Neural progenitor cell (in vitro differentiated cells): ENCODE results near the gene PRICKLE3. TPM values are rescaled to one million over a fixed set of nuclear protein-coding genes. Genes with fewer than 3 reads are reported as not detected.
"Not testable (repeated sequence)": the region's sequence is repeated elsewhere in the genome, so short reads cannot be mapped to it uniquely, and the experiment has no call there.

Experiments
- DNase-seq: peaks from one replicate; pipeline ENCODE4 v3.0.0-alpha.2; 2016; ENCODE audit warnings: low spot score
- H2AFZ ChIP-seq: fragments of 200-600 bp; sonication (generic); replicated peaks from 2 replicates; pipeline ENCODE4 v1.6.1; 2016; ENCODE audit warnings: antibody characterized with exemption
- H3F3A ChIP-seq: fragments of 200-600 bp; sonication (generic); 2 replicates; pipeline ENCODE4 v1.6.1; 2016; ENCODE audit warnings: antibody characterized with exemption, low read depth
- H3K27ac ChIP-seq: fragments of 200-600 bp; sonication (generic); 2 replicates; pipeline ENCODE4 v1.5.1; 2016; ENCODE audit warnings: mild to moderate bottlenecking
- H3K27me3 ChIP-seq: fragments of 200-600 bp; sonication (generic); 2 replicates; pipeline ENCODE4 v1.6.1; 2016; ENCODE audit warnings: mild to moderate bottlenecking, moderate library complexity
- H3K36me3 ChIP-seq: fragments of 200-600 bp; sonication (generic); 2 replicates; pipeline ENCODE4 v1.5.1; 2016
- H3K4me1 ChIP-seq: fragments of 200-600 bp; sonication (generic); 2 replicates; pipeline ENCODE4 v1.6.1; 2016; ENCODE audit warnings: mixed run types
- H3K4me2 ChIP-seq: fragments of 200-600 bp; sonication (generic); 2 replicates; pipeline ENCODE4 v1.6.1; 2016
- H3K4me3 ChIP-seq: fragments of 200-600 bp; sonication (generic); 2 replicates; pipeline ENCODE4 v1.5.1; 2016
- H3K79me2 ChIP-seq: fragments of 200-600 bp; sonication (generic); 2 replicates; pipeline ENCODE4 v1.6.1; 2016; ENCODE audit warnings: low read depth
- H3K9ac ChIP-seq: fragments of 200-600 bp; sonication (generic); 2 replicates; pipeline ENCODE4 v1.6.1; 2016
- H3K9me3 ChIP-seq: fragments of 200-600 bp; sonication (generic); 2 replicates; pipeline ENCODE4 v1.5.1; 2016; ENCODE audit warnings: low read depth
- H4K20me1 ChIP-seq: fragments of 200-600 bp; sonication (generic); 2 replicates; pipeline ENCODE4 v1.6.1; 2016; ENCODE audit warnings: low read depth
- H3K27ac Mint-ChIP-seq: 3 replicates; pipeline ENCODE4 v1.8.0; 2021; ENCODE audit warnings: mixed read lengths
- H3K27me3 Mint-ChIP-seq: 2 replicates; pipeline ENCODE4 v1.8.0; 2022; ENCODE audit warnings: low read depth, mild to moderate bottlenecking, inconsistent platforms, moderate library complexity, mixed read lengths; ENCODE audit not compliant: insufficient read depth
- H3K36me3 Mint-ChIP-seq: 3 replicates; pipeline ENCODE4 v1.8.0; 2021; ENCODE audit warnings: mixed read lengths
- H3K4me1 Mint-ChIP-seq: 3 replicates; pipeline ENCODE4 v1.8.0; 2021; ENCODE audit warnings: mixed read lengths
- H3K4me3 Mint-ChIP-seq: 3 replicates; pipeline ENCODE4 v1.8.0; 2021; ENCODE audit warnings: mild to moderate bottlenecking, moderate library complexity, mixed read lengths
- H3K9me3 Mint-ChIP-seq: 3 replicates; pipeline ENCODE4 v1.8.0; 2020; ENCODE audit warnings: mixed read lengths
- CTCF ChIP-seq: fragments of 200-600 bp; sonication (generic); IDR thresholded peaks from 2 replicates; pipeline ENCODE4 v1.5.1; 2017; ENCODE audit warnings: antibody characterized with exemption, mild to moderate bottlenecking
- EZH2 ChIP-seq: fragments of 200-600 bp; sonication (generic); IDR thresholded peaks from 2 replicates; pipeline ENCODE4 v1.6.1; 2017; ENCODE audit warnings: antibody characterized with exemption, mild to moderate bottlenecking, moderate library complexity
- EZH2phosphoT487 ChIP-seq: fragments of 200-600 bp; sonication (generic); IDR thresholded peaks from 2 replicates; pipeline ENCODE4 v1.6.1; 2017; ENCODE audit warnings: antibody characterized with exemption
- total RNA-seq: library from RNA; depleted of rRNA; stranded (reverse); fragments of >200 nt; gene quantifications from 2 replicates; pipeline ENCODE4 v1.2.3, GENCODE V29; 2015; ENCODE audit warnings: low replicate concordance

PRICKLE3 gene
- total RNA-seq, 1 donor from 2014 or later = 0.28 TPM

DNA sequence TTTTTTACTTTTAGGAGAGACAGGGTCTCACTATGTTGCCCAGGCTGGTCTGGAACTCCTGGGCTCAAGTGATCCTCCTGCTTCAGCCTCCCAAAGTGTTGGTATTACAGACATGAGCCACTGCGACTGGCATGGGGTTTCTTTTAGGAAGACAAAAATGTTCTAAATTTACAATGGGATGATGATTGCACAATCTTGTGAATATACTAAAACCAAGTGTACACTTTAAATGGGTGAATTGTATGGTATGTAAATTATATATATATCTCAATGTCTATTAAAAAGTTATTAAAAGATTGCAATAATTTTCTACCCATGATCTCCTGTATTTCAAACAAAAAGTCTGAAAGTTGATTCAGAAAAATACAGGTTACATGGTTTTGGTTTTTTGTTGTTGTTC is 32.7 kb downstream of the PRICKLE3 start:
- peaks cover 15% of the 10 kb centered on the region for H3F3A ChIP-seq
- Mint-ChIP-seq H3K27ac (no peak overlapping the region), H3K4me3 (no peak overlapping the region), H3K27me3 (peaks cover 2% of the 10 kb centered on the region), H3K9me3 (peaks cover 20% of the 10 kb centered on the region), H3K4me1 (peaks cover 15% of the 10 kb centered on the region), H3K36me3 (no peaks in the 10 kb centered on the region)
- H3K36me3 ChIP-seq = no peaks in the 10 kb centered on the region
- no peak for DNase-seq
- no peaks in the 10 kb centered on the region for H3K9me3 ChIP-seq
- no peak overlapping the region for H3K4me2 ChIP-seq
- H3K27ac ChIP-seq = no peak overlapping the region
- peaks cover 10% of the 10 kb centered on the region for H3K27me3 ChIP-seq
- H4K20me1 ChIP-seq = no peaks in the 10 kb centered on the region
- no peaks in the 10 kb centered on the region for H3K79me2 ChIP-seq
- H3K4me1 ChIP-seq = no peaks in the 10 kb centered on the region
- TF ChIP-seq EZH2 = no peak
- TF ChIP-seq CTCF = no peak
- TF ChIP-seq EZH2phosphoT487 = no peak
- no peak overlapping the region for H3K9ac ChIP-seq
- H3K4me3 ChIP-seq = no peak overlapping the region
- H2AFZ ChIP-seq = no peak overlapping the region

- H2AFZ ChIP-seq, H3K36me3 Mint-ChIP-seq, H3K4me1 Mint-ChIP-seq, H3K27ac Mint-ChIP-seq, H3K9ac ChIP-seq, H3K4me3 ChIP-seq, H3K27ac ChIP-seq, DNase-seq, H3F3A ChIP-seq, H3K36me3 ChIP-seq, H3K4me2 ChIP-seq, H3K27me3 ChIP-seq, H3K4me1 ChIP-seq, H3K27me3 Mint-ChIP-seq, H3K4me3 Mint-ChIP-seq, H4K20me1 ChIP-seq, H3K9me3 ChIP-seq, H3K79me2 ChIP-seq: not testable (repeated sequence)
- H3K9me3 Mint-ChIP-seq = peaks cover 15% of the 10 kb centered on the region
These were observed 36.9 kb downstream of the PRICKLE3 start for GRCh38 chrX:49149291-49149690.

DNA sequence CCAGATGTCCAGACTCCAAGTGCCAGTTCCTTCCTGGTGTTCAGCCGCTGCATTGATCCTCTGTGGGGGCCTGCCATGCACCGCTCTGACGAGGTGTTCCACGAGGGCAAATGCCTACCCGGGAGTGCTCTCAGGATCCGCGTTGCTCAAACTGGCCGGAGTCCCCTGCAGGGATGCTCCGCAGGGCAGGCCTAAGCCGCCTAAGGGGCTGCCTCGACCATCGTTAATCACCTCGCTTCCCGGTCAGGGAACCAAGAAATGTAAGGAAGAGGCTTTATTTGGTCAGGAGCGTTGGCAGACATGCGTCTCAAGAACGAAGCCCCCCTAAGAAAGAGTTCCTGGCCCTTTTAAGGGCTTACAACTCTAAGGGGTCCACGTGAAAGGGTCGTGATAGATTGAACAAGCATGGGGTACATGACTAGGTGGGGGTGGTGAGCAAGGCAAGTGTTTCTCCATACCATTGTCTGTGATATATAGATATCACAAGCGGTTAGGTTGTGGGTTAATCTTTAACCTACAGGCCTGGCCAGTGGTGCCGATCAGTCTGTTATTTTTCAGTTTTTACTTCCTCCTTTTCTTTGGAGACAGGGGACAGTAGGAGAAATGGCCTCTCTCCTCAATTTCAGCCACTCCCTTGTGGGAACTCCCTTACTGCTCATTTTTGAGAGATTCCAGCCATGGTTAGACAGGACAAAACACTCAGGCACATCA is 37.6 kb downstream of the PRICKLE3 start:
- not testable (repeated sequence) for H3K36me3 Mint-ChIP-seq, H3K27ac ChIP-seq, H3K9ac ChIP-seq, H3K27me3 ChIP-seq, H3K27ac Mint-ChIP-seq, H3K4me1 Mint-ChIP-seq, H3K4me3 Mint-ChIP-seq, H3K4me3 ChIP-seq, H3K79me2 ChIP-seq, H3K27me3 Mint-ChIP-seq, H3F3A ChIP-seq, H4K20me1 ChIP-seq, DNase-seq, H3K4me2 ChIP-seq, H2AFZ ChIP-seq, H3K4me1 ChIP-seq, H3K9me3 ChIP-seq, H3K36me3 ChIP-seq
- H3K9me3 Mint-ChIP-seq = peaks cover 18% of the 10 kb centered on the region

GRCh38 chrX:49147936-49148335 is 38.2 kb downstream of the PRICKLE3 start:
- no peak overlapping the region for H3K9ac ChIP-seq
- H3K4me3 Mint-ChIP-seq = no peak overlapping the region
- H3K9me3 Mint-ChIP-seq = peaks cover 20% of the 10 kb centered on the region
- H3K4me3 ChIP-seq = no peak overlapping the region
- H4K20me1 ChIP-seq = no peaks in the 10 kb centered on the region
- H3K27ac ChIP-seq = no peak overlapping the region
- no peaks in the 10 kb centered on the region for H3K27me3 ChIP-seq
- no peak overlapping the region for H2AFZ ChIP-seq
- no peak overlapping the region for H3K27ac Mint-ChIP-seq
- no peaks in the 10 kb centered on the region for H3K9me3 ChIP-seq
- H3K4me2 ChIP-seq = no peak overlapping the region
- TF ChIP-seq EZH2phosphoT487 = no peak
- no peak for TF ChIP-seq EZH2
- no peak for TF ChIP-seq CTCF
- no peak for DNase-seq
- H3K36me3 Mint-ChIP-seq = no peaks in the 10 kb centered on the region
- no peaks in the 10 kb centered on the region for H3K79me2 ChIP-seq
- peaks cover 2% of the 10 kb centered on the region for H3K27me3 Mint-ChIP-seq
- no peaks in the 10 kb centered on the region for H3K36me3 ChIP-seq
- no peaks in the 10 kb centered on the region for H3F3A ChIP-seq
- no peaks in the 10 kb centered on the region for H3K4me1 ChIP-seq
- H3K4me1 Mint-ChIP-seq = no peaks in the 10 kb centered on the region
